Muscle of arm (tissue), 12 donors: Measurements from ENCODE around the gene KDM2A. TPM values are rescaled to one million over a fixed set of nuclear protein-coding genes. Genes with fewer than 3 reads are reported as not detected.

Experiments used
- DNase-seq: peaks from one replicate; pipeline ENCODE4 v3.0.0-alpha.2; 2013
- polyA plus RNA-seq, 12 donors: library from polyadenylated mRNA; unstranded; fragments of 120-200 nt; gene quantifications; one replicate each; pipeline ENCODE4 v1.2.1, GENCODE V29; 2013; ENCODE audit not compliant: insufficient read length in 12 of 12

The KDM2A gene
- polyA plus RNA-seq, 12 donors: 51.7 to 115 (median 57.1) TPM

DNA sequence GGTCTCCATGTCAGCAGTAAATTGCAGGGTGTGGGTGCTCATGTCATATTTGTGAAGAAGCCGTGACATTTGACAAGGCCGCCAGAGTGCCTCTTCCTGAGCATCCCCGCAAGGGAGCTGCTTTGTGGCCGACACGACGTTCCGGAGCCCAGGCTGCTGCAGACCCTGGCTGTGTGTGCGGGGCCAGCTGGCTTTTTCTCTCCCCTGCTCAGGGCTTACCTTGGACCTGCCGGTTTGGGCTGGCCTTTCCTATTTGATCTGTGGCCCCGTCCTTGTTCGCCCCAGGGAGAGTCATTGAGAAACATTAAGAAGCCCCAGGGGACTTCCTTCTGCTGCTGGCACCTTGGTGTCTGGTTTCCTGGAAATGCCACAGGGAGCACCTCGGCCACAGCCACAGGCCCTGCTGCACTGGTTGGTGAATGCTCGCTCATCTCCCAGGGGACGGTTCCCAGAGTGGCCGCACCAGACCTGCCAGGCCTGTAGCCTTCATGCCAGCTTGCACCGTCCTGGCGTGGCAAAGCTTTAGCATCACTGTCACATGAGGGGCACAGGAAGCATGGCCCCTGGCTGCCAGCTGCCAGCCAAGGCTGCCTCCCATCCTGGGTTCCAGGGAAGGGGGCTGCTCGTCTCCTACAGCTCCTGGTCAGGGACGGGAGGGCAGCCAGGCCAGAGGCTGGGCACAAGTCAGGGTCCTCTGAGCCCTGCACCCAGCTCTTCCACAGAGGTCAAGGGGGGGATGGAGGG is 152.7 kb downstream of the KDM2A start:
- DNase-seq: no peak

DNA sequence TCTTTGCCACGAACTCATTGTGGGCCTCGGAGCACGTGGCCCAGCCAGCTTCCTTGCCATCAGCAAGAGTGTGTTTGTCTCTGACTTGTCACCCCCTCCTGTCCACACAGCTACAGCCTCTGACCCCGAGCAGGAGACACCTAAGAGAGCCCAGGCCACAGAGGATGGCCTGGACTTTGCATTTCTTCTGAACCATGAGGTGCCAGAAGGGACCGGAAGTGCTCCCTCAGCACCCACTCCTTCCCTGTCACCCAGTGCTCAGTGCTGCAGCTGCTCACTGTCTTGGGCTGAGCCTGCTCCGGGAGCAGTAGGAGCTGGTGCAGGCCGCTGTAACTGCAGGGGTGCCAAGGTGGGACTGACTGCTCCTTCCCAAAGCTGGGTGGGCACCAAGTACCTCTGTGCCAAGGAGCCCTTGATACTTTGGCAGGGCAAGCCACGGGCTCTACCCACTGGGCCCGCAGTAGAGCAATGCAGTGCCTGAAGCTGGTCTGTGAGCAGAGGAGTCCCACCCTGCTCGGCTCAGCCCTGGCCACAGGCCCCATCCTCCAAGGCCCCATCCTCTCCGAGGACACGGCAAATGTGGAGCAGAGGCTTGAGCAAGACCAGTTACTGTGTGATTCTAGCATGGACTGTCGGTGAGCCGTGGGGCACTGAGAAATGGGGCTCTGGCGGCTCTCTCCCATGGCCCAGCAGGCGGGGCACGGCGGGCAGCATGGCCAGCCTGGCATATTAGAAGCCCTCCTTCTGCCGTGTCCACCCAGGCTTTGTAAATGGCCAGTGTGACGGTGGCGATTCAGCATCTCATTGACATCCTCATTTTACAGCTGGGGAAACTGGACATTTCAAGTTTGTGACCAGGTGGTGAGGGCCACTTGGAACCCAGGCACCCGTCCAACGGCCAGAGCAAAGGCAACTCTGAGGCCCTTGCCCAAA is 153.5 kb downstream of the KDM2A start:
- no peak for DNase-seq

DNA sequence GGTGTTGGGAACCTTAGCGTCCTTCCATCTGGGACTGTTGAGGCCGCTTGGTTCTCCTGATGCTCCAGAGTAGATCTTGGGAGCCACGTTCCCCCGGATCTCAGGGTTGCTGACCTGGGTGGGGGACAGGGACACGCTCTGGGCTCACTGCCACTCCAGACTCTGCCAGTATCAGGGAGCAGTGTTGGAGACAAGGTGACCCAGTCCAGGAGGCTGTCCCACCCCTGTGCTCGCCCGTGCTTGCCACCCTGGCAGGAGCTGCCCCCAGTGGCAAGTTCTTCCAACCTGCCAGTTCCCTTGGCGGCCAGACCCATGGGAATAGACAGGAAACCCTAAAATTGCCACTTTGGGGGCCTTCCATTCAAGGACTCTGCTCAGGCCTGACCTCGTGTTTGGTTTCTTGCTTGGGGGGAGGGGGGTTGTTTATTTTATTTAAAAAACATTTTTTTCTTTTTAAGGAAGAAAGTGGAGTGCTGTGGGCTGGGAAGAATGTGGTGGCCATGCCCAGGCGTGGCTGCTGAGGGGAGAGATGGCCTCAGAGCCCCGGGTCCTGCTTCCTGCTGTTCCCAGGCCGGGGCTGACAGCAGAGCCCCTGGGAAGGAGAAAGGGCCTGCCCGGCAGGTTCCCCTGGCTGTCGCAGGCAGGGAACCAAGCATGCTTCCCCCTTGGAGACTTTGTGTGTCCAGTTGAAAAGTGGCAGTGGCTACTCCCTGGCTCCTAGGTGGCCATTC is 154.4 kb downstream of the KDM2A start:
- DNase-seq: no peak

DNA sequence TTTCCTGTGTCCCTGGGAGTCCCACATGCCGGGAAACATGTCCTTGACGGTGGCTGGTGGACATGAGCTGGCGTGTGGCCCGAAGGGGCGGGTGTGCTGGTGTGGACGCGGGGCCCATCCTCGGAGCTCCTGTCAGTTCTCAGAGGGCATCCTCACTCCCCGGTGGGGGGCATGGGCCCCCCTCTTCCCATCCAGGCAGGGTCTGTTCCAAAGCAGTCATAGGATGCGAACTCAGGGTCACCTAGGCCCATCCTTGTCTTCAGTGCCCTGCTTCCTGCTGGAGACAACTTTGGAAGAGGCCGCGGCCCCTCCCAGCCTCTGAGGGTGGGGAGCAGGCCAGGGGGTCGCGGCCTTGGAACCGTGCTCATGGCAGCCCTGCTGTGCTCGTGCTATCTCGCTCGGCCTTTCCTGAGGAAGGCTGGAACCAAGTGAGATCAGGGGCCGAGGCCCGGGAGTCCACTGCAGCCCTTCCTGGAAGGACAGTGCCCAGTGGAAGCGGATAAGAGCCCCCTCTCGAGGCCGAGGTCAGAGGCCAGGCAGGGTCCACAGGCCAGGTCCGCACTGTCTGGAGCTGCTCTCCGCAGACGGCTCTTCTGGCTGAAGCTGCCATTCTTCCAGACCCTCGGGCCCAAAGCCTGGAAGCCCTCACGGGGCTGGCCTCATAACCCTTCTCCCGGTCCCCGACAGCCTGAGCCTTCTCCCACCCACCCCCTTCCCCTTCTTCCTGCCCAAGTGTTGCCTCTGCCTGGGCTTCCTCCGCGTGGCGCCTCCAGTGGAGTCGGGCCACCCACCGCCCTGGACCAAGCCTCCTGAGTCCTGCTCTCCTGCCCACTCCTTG is 155.9 kb downstream of the KDM2A start:
- no peak for DNase-seq

DNA sequence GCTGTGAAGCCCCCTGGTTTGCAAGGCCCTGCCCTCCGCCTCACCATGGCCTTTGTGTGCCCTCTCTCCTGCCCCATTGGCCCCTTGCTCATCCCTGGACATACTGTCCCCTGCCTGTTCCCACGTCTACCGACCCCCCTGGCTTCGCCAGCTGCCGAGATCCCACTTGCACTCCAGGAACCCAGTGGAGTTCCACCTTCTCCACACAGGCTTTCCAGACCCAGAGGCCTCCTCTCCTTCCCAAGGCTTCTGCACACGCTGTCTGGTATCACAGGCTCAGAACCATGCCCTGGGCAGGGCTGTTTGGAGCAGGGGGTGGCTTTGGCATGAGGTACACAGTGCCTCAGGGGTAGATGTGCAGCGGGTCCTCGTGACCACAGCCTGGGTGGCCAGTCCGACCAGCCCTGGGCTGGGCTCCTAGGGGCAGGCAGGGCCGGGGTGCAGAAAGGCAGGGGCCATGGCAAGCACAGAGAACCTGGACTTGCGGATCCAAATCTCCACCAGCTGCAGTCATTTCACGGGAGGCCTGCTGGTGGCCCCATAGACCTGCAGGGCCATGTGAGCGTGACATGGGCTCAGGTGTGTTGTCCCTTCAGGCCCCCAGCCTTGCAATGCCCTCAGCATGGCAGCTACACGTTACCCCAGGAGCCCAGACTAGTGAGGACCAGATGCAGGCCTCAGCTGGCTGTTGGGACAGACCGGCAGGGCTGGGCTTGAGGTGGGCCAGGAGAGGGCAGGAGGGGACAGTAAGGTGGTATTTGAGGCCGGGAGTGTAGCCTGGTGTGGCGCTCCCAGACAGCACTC is 156.7 kb downstream of the KDM2A start:
- no peak for DNase-seq

DNA sequence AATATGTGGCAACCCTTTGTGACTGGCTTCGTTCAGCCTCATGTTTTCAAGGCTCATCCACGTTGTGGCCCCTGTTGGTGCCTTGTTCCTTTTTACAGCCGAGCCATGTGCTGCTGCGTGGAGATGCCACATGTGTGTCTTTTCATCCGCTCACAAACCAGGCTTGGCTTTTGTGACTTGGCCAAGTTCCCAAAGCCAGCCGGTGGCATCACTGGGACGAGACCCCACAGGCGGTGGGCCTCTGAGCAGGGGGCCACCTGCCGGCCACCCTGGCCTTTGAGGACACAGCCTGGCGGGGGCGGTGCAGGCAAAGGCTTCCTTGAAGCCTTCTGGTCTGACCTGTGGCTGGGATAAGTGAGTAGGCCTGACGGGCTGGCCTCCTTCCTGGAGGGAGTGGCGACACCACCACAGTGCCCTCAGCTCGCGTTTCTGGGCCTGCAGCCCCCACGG is 157.7 kb downstream of the KDM2A start:
- DNase-seq: no peak

DNA sequence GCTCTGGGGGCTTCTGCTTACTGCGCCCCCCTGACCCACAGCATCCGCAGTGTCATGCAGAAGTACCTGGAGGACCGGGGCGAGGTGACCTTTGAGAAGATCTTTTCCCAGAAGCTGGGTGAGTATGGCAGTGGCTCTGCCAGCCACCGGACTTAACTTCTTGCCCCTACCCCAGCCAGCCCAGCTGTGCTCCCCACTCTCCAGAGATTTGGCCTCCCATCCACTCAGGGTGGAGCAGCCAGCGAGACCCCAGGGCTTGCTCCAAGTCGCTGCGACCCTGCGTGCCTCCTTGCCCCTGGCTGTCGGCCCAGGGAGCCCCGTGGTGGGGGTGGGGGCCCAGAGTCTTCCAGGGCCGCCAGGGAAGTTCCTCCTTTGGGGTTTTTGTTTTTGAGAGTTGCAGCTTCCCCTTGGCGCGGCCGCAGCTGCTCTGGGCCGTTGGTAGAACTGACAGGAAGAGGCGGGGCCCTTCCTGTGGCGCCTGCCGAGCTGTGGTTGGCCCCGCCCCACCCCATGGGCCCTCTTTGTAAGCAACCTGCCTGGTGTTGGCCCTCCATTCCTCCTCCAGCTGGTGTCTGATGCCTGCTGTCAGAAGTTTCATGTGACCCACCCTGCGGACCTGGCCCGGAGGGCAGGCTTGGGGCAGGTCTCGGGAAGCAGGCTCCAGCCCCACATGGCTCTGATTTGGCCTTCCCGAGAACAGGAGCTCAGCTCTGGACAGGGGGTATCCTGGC is 158.3 kb downstream of the KDM2A start:
- DNase-seq: peak; percentile 79

DNA sequence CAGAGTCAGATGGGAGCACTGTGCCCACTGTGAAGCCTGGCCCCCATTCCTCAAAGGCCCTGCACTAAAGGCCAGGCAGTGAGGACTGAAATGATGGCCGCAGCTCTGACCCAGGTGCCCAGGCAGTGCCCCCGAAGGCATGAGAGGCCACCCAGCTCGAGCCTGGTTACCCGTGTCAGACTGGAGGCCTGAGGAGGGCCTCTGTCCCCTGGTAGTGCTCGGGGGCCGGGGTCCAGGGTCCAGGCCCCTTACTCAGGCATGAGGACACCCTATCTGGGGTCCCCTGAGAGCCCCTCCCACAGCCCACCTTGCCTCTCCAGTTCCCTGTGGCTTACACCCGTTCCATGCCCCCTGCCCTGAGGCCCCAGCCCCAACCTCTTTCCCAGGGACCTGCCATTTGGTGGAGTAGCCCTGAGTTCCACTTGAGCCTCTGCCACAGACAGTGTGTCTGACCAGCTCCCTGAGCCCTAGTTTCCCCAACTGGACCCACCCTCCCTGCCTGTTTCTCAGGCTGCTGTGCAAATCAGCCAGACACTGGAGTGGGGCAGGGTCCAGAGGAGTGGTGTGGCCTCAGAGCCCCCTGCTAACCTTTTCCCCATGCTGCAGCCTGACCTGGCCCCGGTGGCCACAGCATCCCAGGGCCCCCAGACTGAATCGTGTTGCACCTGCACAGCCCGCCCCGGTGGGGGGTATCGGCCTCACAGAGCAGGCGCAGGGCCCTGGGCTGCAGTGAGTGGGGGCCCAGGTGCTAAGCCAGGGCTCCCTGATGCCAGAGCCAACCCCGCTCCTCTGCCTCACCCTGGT is 159.3 kb downstream of the KDM2A start:
- no peak for DNase-seq

DNA sequence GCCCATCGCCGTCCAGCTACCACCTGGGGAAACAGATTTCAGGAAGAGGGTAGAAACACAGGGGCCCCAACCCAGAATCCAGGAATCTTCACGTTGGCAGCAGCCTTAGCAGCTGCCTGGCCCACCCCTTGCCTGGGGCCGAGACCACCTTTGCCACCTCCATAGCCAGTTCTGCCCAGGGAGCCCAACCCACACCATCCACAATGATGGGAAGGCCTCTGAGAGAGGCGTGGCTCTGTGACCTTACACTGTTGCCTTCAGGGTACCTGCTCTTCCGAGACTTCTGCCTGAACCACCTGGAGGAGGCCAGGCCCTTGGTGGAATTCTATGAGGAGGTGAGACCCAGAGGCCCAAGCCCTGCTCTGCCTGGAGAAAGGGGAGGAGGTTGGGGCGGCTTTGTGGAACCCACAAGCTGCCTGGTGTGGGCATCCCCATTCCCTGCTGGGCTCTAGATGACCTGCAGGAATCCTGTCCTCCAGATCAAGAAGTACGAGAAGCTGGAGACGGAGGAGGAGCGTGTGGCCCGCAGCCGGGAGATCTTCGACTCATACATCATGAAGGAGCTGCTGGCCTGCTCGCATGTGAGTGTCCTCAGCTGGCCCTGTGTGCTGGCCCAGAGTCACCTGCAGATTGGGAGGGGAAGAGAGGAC is 160.0 kb downstream of the KDM2A start:
- no peak for DNase-seq

DNA sequence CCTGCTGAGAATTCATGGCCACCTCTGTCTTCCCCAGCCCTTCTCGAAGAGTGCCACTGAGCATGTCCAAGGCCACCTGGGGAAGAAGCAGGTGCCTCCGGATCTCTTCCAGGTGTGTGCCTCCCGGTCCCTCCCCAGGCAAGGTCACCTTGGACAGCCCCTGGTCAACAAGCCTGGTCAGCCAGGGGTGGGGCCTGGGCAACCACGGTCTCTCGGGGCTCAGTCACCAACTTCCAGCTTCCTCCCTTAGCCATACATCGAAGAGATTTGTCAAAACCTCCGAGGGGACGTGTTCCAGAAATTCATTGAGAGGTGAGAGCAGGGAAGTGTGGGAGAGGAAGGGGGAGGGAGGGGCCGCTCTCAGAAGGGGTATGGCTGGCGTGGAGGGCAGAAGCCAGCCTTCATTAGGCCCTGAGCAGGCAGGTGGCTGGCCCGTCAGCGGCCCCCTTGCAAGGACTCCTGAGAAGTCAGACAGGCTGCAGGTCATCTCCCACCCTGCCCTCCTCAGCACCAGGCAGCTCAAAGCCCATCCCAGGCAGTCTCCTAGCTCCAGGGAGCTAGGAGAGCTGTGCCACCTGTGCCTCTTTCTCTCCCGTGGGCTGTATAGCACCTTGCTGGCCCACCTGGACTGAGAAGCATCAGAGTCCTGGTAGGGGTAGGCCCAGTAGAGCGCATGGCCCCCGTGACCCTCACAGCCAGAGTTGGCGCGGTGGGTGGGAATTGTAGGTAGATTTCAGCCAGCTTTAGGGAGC is 160.7 kb downstream of the KDM2A start:
- no peak for DNase-seq

DNA sequence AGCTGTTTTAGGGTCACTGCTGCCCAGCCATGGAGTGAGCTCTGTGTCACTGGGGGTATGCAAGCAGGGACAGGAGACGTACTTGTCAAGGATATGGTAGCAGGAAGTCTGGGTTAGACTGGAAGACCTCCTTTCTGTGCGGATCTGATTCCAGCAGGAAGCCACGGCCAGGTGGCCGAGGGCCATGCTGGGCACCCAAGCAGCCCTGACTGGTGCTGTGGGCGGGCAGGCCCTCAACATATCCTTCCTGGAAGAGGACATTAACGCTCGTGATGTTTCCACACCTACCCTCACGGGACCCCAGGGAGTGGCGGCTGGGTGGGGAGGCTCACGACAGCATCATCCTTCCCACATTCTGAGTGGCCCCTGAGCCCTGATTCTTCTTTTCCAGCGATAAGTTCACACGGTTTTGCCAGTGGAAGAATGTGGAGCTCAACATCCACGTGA is 161.3 kb downstream of the KDM2A start:
- no peak for DNase-seq

DNA sequence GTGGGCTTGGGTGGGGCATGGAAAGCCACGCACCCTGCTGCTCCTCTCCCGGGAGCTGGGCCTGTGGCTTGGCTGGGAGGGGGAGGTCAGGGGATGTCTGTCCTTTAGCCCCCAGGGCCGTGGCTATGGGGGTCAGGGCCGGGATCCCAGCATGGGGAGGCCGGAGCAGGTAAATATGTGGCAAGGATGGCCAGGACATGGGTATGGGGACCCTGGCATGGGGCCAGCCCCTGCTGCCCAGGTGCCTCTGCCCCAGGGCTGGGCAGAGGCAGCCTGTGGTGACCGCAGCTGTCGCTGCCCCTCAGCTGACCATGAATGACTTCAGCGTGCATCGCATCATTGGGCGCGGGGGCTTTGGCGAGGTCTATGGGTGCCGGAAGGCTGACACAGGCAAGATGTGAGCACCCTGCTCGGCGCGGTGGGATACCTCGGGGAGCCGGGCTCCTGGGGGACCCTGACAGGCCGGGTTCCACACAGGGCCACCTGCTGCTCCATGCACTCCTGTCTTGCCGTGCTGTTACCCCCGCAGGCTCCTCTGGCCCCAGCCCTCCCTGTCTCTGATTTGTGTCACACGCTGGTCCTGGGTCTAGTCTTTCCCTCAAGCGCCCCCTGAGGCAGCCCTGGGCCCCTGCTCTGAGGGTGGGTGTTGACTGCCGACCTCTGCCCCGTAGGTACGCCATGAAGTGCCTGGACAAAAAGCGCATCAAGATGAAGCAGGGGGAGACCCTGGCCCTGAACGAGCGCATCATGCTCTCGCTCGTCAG is 161.9 kb downstream of the KDM2A start:
- no peak for DNase-seq

DNA sequence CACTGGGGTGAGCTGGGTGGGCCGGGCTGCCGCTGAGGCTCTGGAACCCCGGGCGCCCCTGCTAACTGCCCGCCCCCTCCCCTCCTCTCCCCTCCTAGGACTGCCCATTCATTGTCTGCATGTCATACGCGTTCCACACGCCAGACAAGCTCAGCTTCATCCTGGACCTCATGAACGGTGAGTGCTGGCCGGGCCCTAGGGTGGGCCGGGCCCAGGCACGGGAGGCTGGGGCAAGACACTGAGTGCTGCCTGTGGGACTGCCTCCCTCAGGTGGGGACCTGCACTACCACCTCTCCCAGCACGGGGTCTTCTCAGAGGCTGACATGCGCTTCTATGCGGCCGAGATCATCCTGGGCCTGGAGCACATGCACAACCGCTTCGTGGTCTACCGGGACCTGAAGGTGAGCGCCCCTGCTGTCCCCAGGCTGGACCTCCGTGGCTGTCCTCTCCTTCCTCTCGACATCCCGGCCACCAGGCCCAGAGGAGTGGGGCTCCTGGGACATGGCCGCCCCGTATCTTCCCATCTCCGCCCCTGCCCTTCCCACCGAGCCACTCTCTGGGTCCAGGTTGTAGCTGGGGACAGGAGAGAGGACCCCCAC is 162.6 kb downstream of the KDM2A start:
- DNase-seq: no peak

DNA sequence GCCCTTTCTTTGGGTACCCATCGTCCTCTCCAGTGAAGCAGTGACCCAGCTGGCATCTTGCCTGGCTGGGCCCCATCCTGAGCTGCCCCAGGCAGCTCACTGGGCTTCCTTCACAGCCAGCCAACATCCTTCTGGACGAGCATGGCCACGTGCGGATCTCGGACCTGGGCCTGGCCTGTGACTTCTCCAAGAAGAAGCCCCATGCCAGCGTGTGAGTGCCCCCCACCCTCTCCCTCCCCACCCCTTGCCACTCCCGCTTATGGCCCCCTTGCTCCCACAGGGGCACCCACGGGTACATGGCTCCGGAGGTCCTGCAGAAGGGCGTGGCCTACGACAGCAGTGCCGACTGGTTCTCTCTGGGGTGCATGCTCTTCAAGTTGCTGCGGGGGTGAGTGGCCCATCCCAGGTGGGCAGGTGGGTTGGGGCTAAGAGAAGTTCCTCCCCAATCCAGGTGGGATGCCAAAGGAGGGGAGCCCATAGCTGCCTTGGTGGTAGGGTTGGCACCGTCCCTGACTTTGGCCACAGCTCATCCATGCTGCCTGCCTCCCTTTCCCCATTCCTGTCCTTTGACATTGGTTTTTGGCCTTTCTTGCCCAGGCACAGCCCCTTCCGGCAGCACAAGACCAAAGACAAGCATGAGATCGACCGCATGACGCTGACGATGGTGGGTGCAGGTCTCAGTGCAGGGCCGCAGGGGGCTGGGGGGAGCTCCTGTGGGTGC is 163.3 kb downstream of the KDM2A start:
- DNase-seq: no peak

DNA sequence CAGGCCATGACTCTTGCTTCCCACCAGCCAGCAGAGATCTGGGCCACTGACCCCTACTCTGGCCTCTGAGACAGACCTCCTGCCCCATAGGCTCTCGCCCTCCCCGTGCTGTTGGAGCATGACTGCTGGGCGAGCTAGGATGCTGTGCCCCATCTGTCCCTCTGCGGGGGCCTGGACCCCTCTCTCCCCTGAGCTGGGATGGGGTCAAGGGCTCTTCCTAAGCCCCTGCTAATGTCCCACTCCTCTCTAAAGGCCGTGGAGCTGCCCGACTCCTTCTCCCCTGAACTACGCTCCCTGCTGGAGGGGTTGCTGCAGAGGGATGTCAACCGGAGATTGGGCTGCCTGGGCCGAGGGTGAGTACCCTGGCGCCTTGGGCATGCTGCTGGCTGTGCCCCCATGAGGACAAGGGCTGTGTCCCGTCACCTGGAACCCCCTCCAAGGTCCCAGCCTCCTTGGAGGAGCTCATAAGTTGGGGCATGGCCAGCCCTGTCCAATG is 163.9 kb downstream of the KDM2A start:
- no peak for DNase-seq
